Umbilical cord (tissue), 2 donors: ENCODE data around the gene PDE5A. TPM values are rescaled to one million over a fixed set of nuclear protein-coding genes. Genes with fewer than 3 reads are reported as not detected.
A peak's percentile ranks its signal among the peaks of the same experiment; 100 is the strongest.
"Not testable (repeated sequence)": the region's sequence is repeated elsewhere in the genome, so short reads cannot be mapped to it uniquely, and the experiment has no call there.

Experiments
- DNase-seq: peaks from one replicate; pipeline ENCODE4 v3.0.0-alpha.2; 2015; ENCODE audit warnings: low spot score
- total RNA-seq: library from RNA; depleted of rRNA; stranded (reverse); fragments of >200 nt; gene quantifications from one replicate; pipeline ENCODE4 v1.2.3, GENCODE V29; 2014; ENCODE audit warnings: low replicate concordance; ENCODE audit not compliant: insufficient read depth

The PDE5A gene
- total RNA-seq, 1 donor from 2014 or later, result 56.8 TPM

- no peak for DNase-seq
Measured at GRCh38 chr4:119646347-119647071, 17.9 kb upstream of the PDE5A start.

GRCh38 chr4:119643306-119644042 is 14.9 kb upstream of the PDE5A start:
- no peak for DNase-seq

GRCh38 chr4:119641765-119642164 is 13.2 kb upstream of the PDE5A start:
- DNase-seq, result no peak

DNA sequence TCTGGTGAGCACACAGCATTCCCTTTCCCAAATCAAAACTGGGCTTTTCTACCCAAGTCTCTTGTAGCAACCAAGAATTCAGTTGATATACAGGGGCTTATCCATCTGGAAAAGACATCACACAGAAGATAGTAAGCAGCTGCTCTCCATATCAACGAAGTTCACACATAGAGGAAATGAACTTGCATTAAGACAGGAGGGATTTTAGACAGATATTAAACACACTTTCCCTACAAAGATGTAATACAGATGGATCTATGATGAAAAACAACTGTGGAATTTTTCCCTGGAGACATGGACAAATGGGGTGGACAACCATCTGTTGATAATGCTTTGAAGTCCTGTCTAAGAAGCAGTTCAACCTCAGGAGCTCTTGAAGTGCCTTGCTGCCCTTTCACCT is 9.8 kb upstream of the PDE5A start:
- DNase-seq, result peak; percentile 23

DNA sequence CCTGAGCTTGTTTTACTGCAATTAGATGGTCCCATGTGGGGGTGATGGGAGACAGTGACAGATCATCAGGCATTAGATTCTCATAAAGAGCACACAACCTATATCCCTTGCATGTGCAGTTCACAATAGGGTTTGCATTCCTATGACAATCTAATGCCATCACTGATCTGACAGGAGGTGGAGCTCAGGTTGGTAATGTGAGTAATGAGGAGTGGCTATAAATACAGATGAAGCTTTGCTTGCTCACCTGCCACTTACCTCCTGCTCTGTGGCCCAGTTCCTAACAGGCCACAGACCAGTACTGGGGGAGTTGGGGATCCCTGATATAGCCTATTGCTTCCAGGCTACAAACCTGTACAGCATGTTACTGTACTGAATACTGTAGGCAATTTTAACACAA is 8.2 kb upstream of the PDE5A start:
- DNase-seq, result not testable (repeated sequence)

DNA sequence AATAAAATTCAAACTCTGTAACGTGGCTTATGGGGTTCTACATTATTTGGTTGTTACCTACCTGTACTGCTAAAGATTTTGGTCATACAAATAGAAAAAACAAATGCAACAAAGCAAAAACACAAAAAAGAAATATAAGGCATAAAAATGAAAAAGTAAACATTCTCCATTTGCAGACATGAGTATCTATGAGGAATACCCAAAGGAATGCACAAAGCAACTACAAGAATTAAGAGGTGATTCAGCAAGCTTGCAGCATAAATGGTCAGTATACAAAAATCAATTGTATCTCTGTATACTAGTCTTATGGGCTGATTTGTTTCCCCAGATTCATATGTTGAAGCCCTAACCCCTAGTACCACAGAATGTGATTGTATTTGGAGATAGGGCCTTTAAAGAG is 3.6 kb upstream of the PDE5A start:
- DNase-seq, result no peak

GRCh38 chr4:119629142-119629471 is 503 bp upstream of the PDE5A start:
- DNase-seq, result no peak

GRCh38 chr4:119627267-119628255 is 1.0 kb downstream of the PDE5A start:
- DNase-seq, result peak; percentile 41

GRCh38 chr4:119626943-119627266 is 1.7 kb downstream of the PDE5A start:
- DNase-seq, result no peak

DNA sequence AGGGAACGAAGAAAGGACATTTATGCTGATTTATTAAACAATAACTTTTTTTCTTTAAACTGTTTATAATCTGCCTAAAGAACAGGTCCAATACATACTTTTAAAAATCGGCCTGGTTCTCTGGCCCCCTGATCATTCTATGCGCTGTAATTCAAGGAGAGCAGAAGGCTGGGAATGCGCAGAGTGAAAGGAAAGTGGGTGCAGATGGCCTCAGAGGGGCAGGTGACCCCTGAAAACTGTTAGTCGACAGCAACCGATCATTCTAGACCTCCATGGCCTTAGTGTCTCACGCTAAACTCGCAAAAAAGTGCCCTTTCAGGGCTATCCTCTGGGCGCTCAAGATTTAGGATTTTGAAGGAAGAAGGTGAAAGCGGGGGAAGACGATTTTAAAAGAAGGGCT is 2.2 kb downstream of the PDE5A start:
- no peak for DNase-seq

GRCh38 chr4:119625761-119626160 is 2.8 kb downstream of the PDE5A start:
- DNase-seq, result no peak

DNA sequence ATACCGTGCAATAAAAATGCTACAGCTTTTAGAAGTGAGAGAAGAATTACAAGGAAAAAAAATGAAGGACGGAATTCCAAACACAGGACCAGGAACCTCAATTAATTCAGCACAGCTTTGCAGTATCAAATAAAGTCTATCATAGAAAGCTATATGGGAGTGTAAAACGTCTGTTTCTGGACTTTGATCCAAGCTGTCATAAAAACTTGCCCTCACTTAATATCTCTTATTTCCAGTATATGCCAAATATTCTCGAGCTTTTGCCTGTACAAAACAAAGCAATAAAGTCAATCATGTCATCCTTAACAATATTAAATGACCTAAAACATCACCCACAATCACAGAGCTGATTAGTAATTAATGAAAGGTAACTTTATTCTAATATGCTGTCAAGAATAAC is 4.2 kb downstream of the PDE5A start:
- DNase-seq, result no peak

DNA sequence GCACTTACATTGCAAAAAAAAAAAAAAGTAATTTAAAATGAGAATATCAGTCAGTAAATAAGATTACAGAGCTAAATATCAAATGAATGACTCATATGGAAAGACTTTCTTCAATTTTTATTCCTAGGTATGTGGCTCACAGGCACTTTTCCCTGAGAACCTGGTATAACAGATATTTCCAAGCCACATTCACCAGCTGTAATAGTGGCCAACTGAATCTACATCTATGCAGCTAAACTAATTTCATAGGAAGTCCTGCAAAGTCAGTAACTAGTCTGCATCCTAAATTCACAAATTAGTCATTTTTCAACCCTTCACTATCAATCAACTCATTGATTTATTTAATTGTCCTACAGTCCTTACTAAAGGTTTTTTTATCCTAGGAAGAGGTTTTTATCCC is 5.6 kb downstream of the PDE5A start:
- DNase-seq, result no peak

- DNase-seq, result no peak
Measured at GRCh38 chr4:119615068-119615719, 13.4 kb downstream of the PDE5A start.

DNA sequence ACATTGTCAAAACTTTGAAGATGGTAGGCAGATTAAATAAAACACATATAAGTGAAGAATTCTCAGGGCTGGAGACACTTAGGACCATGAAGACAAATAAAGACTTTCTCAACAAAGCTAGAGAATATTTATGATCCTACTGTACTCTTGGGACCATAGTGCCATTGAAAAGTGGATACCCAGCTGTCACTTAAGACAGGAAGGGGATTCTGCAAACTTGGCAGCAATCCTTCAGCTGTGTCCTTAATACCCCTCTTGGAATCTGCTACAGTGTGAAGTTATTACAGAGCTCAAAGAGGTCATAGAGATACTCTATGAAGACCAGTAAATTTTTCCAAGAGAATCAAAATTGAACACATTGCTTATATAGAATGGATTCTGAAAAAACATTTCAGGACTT is 24.3 kb downstream of the PDE5A start:
- no peak for DNase-seq

GRCh38 chr4:119602366-119602765 is 26.2 kb downstream of the PDE5A start:
- DNase-seq, result no peak

- DNase-seq, result no peak
Measured at GRCh38 chr4:119598521-119598920, 30.1 kb downstream of the PDE5A start.

DNA sequence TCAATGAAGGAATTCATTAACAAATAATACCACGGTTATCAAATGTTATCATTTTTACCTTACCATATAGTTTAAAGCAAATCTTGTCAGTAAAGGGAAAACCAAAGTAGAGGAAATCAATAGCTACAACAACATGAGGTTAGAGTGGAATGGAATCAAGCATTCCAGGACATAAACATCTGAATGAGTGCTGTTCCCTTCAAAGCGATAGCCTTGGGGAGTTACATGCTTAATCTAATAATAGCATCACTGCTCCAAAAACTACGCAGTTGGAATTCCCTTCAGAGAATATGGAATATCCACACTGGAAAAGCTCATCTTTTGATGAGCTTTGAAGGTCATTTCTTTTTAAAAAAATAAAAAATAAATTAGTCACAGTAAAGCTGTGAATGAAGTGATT is 31.2 kb downstream of the PDE5A start:
- DNase-seq, result no peak

GRCh38 chr4:119593698-119594097 is 34.9 kb downstream of the PDE5A start:
- DNase-seq, result no peak

DNA sequence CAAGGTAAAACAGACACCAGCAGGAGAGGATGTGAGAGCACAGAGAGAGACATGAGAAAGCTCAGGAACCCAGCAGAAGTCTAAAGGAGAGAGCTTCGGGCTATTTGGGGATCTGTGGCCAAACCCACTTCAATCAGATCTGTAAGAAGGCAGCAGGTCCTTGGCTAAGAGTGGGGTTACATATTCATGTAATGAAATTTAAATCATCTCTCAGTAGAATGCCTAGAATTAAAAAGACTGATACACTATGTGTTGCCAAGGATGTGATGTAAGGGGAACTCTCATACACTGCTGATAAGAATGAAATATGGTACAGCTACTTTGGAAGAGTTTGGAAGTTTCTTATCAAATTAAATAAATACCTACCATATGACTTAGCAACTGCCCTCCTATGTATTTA is 35.8 kb downstream of the PDE5A start:
- no peak for DNase-seq

DNA sequence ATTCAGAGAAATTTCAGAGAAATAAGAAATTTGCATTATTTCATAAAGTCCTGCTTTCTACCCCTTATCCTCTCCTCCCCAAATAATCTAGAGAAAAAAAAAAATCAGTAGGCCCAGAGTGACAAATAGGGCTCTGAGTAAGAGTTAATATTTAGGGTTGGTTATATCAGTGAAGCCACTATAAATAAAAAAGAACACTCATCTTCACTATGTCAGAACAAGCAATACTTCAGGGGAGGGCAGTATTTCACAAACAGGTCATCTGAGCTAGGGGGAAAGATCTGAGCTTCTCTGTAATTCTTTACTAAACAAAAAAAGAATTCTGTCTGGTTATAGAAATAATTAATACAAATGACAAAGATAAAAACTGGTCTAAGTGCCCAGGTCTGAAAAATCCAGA is 39.4 kb downstream of the PDE5A start:
- no peak for DNase-seq

GRCh38 chr4:119587796-119588195 is 40.8 kb downstream of the PDE5A start:
- DNase-seq, result no peak
